Sigmoid colon (tissue), 7 donors: ENCODE results near the gene UBAP1L. TPM values are rescaled to one million over a fixed set of nuclear protein-coding genes. Genes with fewer than 3 reads are reported as not detected.

Source experiments
- DNase-seq: peaks from one replicate; pipeline ENCODE4 v3.0.0-alpha.2; 2019
- H3K27ac ChIP-seq, 4 donors: fragments of 200-600 bp; sonication (generic); one replicate each; pipeline ENCODE4 v1.5.1; 2016 to 2019; ENCODE audit warnings: mild to moderate bottlenecking in 1 of 4
- H3K27me3 ChIP-seq, 3 donors: fragments of 200-600 bp; sonication (generic); one replicate each; pipeline ENCODE4 v1.5.1; 2019; ENCODE audit warnings: mild to moderate bottlenecking in 1 of 3
- H3K36me3 ChIP-seq, 4 donors: fragments of 200-600 bp; sonication (generic); one replicate each; pipeline ENCODE4 v1.5.1; 2016 to 2019
- H3K4me1 ChIP-seq, 4 donors: fragments of 200-600 bp; sonication (generic); one replicate each; pipeline ENCODE4 v1.5.1; 2017 to 2019
- H3K4me3 ChIP-seq, 4 donors: fragments of 200-600 bp; sonication (generic); one replicate each; pipeline ENCODE4 v1.5.1; 2017 to 2019; ENCODE audit warnings: mild to moderate bottlenecking in 2 of 4, moderate library complexity in 1 of 4
- H3K9me3 ChIP-seq, 4 donors: fragments of 200-600 bp in 3 of 4; sonication (generic) in 3 of 4; one replicate each; pipeline versions ENCODE4 v1.5.1 to v1.6.1; 2013 to 2019
- EP300 ChIP-seq, 4 donors: sonication (generic); formaldehyde crosslinking; IDR thresholded peaks; one replicate each; pipeline ENCODE4 v1.6.1; 2017; ENCODE audit warnings: antibody characterized with exemption in 4 of 4
- POLR2A ChIP-seq, 2 donors: fragments of 450-650 bp; IDR thresholded peaks; one replicate each; pipeline ENCODE4 v1.6.1; 2016; ENCODE audit warnings: antibody characterized with exemption in 2 of 2, mild to moderate bottlenecking in 2 of 2, moderate library complexity in 2 of 2
- POLR2AphosphoS5 ChIP-seq, 4 donors: sonication (generic); formaldehyde crosslinking; IDR thresholded peaks; one replicate each; pipeline ENCODE4 v1.6.1; 2017; ENCODE audit warnings: antibody characterized with exemption in 4 of 4
- WGBS, 2 donors: extraction: QIAGEN DNeasy Blood & Tissue Kit; methylation state at CpG; one replicate each; pipeline ENCODE4 v1.1.7; 2013; 5-methylcytosine and 5-hydroxymethylcytosine counted together
- intact Hi-C: fragments of 100-400 bp; cut with DNase I; formaldehyde crosslinking; loops from one replicate; pipeline ENCODE4 v1.15.1; 2023
- polyA plus RNA-seq, 3 donors: library from polyadenylated mRNA; stranded (reverse); fragments of 200-250 nt; gene quantifications; one replicate each; pipeline ENCODE4 v1.2.3, GENCODE V29; 2013
- total RNA-seq, 4 donors: library from RNA; depleted of rRNA; stranded (reverse); fragments of >200 nt; gene quantifications; one replicate each; pipeline ENCODE4 v1.1.0, GENCODE V29; 2016
- TF ChIP-seq, protein P1 (sequence below), 4 experiments: fragments of 450-650 bp in 3 of 4; fragments of 200-600 bp in 1 of 4; IDR thresholded peaks; one replicate each; pipeline ENCODE4 v1.5.1; 2016 to 2019; ENCODE audit warnings: antibody characterized with exemption in 4 of 4, mild to moderate bottlenecking in 3 of 4, moderate library complexity in 2 of 4
- donor health status: healthy with polysubstance abuse.
- donor health status: Bipolar disorder and iron deficiency.
- donor health status: healthy.

The UBAP1L gene
- total and polyA plus RNA-seq, 7 donors: 0.23 to 5.7 (median 4.0) TPM; not detected in 1

DNA sequence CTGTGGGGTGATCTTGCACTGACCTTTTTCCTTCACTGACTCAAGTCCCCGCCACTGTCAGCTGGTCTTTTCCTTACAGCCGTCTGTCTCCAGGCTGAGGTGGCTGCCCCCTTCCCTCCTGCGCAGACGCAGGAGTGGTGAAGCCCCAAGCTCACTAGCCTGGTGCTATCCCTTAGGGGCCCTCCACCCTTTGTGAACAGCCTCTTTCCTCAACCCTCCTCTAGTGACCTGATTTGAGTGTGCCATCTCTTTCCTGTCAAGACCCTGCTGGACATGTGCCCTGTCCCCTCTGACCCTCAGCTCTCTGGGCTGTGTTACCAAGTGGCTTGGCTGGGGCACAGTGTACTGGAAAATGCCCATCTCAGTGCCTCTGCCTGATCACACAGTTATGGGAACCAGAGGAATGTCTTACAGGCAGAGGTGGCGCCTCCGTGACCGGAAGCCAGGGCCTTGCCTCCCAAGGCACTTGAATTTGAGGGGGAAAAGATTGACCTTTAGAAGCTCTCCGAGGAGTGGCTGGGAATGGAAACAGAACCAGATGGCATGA lies 29.7 kb downstream of the UBAP1L start:
- Histone ChIP-seq H3K27ac (peak overlapping the region; percentile 93 to 95 (median 94)), H3K36me3 (no peaks in the 10 kb centered on the region), H3K4me3 (no peak overlapping the region), H3K9me3 (no peaks in the 10 kb centered on the region), H3K4me1 (peaks cover 0 to 91% (median 80%) of the 10 kb centered on the region in 4 donors), H3K27me3 (no peaks in the 10 kb centered on the region)
- 84 to 91% methylated on average over 8 of the region's 8 CpGs for WGBS, 2 donors
- peak; percentile 62 for DNase-seq
- intact Hi-C loops: loop anchor here (5.0 kb wide), 1 partner anchor 93 kb away; no protein-coding TSS in a partner anchor
- no peak for TF ChIP-seq POLR2AphosphoS5 (IDR thresholded peaks at IDR 0.05)
- no peak for TF ChIP-seq EP300 (IDR thresholded peaks at IDR 0.05)
- TF ChIP-seq POLR2A (IDR thresholded peaks at IDR 0.05): no peak
- TF ChIP-seq, protein P1, sequence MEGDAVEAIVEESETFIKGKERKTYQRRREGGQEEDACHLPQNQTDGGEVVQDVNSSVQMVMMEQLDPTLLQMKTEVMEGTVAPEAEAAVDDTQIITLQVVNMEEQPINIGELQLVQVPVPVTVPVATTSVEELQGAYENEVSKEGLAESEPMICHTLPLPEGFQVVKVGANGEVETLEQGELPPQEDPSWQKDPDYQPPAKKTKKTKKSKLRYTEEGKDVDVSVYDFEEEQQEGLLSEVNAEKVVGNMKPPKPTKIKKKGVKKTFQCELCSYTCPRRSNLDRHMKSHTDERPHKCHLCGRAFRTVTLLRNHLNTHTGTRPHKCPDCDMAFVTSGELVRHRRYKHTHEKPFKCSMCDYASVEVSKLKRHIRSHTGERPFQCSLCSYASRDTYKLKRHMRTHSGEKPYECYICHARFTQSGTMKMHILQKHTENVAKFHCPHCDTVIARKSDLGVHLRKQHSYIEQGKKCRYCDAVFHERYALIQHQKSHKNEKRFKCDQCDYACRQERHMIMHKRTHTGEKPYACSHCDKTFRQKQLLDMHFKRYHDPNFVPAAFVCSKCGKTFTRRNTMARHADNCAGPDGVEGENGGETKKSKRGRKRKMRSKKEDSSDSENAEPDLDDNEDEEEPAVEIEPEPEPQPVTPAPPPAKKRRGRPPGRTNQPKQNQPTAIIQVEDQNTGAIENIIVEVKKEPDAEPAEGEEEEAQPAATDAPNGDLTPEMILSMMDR (IDR thresholded peaks at IDR 0.05): no peak

DNA sequence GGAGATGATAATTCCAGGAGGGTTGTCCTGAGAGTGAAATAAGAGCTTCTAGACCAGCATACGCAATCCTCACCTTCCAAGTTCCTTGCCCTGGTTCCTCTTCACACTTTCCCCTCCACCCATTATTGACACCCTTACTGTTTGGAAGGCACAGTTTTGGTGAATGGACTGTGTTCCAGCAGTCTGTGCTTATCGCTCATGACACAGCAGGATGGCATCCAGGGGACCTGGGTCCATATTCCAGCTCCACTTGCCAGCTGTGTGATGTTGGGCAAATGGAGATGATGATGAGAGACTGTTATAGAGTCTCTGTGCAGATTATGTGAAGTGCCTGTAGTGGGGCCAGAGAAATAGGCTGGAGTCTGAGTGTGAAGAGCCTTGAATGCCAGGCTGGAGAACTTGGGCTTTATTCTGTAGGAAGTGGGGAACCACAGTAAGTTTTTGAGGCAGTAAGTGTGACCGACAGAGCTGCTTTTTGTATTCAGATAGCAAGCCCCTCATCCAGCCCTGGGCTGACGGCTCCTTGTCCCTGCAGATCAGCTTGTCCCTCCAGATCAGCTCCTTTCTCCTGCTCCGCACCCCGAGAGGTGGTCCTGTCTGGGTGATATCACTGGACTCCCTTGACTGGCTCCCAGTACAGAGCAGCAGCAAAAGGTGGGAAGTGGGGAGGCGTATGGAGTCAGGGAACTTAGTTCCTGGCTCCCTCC lies 30.3 kb downstream of the UBAP1L start:
- TF ChIP-seq POLR2AphosphoS5 (IDR thresholded peaks at IDR 0.05) (no peak), EP300 (IDR thresholded peaks at IDR 0.05) (no peak), POLR2A (IDR thresholded peaks at IDR 0.05) (no peak)
- TF ChIP-seq, protein P1 (IDR thresholded peaks at IDR 0.05): no peak
- H3K27ac ChIP-seq: peak overlapping the region; percentile 93 to 95 (median 94)
- H3K4me3 ChIP-seq: no peak overlapping the region
- 87 to 94% methylated on average over 7 of the region's 7 CpGs for WGBS, 2 donors
- H3K36me3 ChIP-seq: no peaks in the 10 kb centered on the region
- H3K4me1 ChIP-seq: peaks cover 0 to 84% (median 77%) of the 10 kb centered on the region in 4 donors
- DNase-seq: peak; percentile 58
- no peaks in the 10 kb centered on the region for H3K27me3 ChIP-seq
- no peaks in the 10 kb centered on the region for H3K9me3 ChIP-seq
- intact Hi-C loops: loop anchor here (5.0 kb wide), 1 partner anchor 92 kb away; no protein-coding TSS in a partner anchor

DNA sequence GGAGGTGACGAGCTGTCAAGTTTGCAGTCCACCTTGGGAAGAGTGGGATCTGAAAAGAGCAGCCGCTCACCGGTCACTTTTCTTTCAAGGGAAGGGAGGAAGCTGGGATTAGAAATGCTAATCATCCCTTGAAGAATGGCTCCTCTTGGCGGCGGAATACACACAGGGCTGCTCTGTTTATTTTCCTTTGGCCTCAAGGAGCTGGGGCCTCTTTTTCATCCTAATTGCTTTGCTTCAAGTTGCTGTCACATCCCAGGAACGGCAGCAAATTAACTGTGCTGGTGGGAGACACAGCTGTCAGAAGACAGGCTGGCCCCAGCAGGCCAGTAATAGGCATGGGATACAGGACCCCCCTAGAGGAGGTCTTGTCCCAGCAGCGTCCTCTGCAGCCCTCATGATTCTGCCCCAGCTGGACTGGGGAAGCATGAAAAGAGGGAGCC lies 31.7 kb downstream of the UBAP1L start:
- Histone ChIP-seq H3K27me3 (no peaks in the 10 kb centered on the region), H3K36me3 (no peaks in the 10 kb centered on the region), H3K4me1 (peaks cover 0 to 71% (median 64%) of the 10 kb centered on the region in 4 donors), H3K27ac (peak overlapping the region; percentile 56 to 95 (median 64)), H3K4me3 (no peak overlapping the region), H3K9me3 (no peaks in the 10 kb centered on the region)
- TF ChIP-seq, protein P1 (IDR thresholded peaks at IDR 0.05): peak; percentile 36 to 43 (median 40)
- TF ChIP-seq POLR2AphosphoS5 (IDR thresholded peaks at IDR 0.05) (peak in 1 of 4 donors; percentile 18), POLR2A (IDR thresholded peaks at IDR 0.05) (no peak)
- 67 to 74% methylated on average over 7 of the region's 7 CpGs for WGBS, 2 donors
- intact Hi-C loops: loop anchor here (1.0 to 2.0 kb wide), 3 partner anchors 14 to 50 kb away; no protein-coding TSS in a partner anchor
- DNase-seq: peak; percentile 83

DNA sequence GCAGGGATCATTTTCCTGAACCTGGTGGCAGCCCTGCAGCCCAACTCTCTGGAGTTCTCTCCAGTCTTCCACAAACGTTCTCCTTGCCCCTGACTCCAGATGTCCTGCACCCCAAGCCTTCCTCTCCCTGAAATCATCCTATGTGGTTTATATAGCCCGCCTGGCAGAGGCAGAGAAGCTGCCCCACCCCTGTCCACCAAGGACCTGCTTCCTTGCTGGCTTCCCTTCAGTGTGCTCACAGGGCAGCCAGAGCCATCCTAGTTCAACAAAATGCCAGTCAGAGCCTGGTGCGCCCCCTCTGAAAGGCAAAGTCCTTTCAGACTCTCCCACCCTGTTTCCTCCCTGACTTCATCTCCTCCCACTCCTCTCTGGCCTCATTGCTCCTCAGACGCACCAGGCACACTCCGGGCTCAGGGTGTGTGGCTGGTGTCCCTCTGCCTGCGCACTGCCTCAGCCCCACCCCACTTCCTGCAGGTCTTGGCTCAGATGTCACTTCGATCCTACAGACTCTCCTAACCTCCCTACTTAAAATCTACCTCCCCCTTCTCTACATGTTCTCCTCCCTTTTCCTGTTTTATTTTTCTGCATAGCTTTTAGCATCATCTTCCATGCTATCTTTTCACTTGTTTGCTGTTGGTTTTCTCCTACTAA lies 32.6 kb downstream of the UBAP1L start:
- no peak for DNase-seq
- Histone ChIP-seq H3K4me1 (peaks cover 0 to 70% (median 65%) of the 10 kb centered on the region in 4 donors), H3K27me3 (peaks cover 0 to 6% (median 0%) of the 10 kb centered on the region in 3 donors), H3K9me3 (no peaks in the 10 kb centered on the region), H3K4me3 (no peak overlapping the region), H3K36me3 (no peaks in the 10 kb centered on the region), H3K27ac (peak overlapping the region; percentile 56 to 95 (median 64))
- TF ChIP-seq POLR2AphosphoS5 (IDR thresholded peaks at IDR 0.05) (no peak), EP300 (IDR thresholded peaks at IDR 0.05) (no peak), POLR2A (IDR thresholded peaks at IDR 0.05) (no peak)
- TF ChIP-seq, protein P1 (IDR thresholded peaks at IDR 0.05): no peak
- intact Hi-C loops: loop anchor here (2.0 kb wide), 2 partner anchors 14 to 50 kb away; no protein-coding TSS in a partner anchor
- WGBS, 2 donors: 3 to 13% methylated on average over 7 of the region's 7 CpGs
